HEK293T (cell line): ENCODE data around the gene DOCK3.
"Not testable (repeated sequence)": the region's sequence is repeated elsewhere in the genome, so short reads cannot be mapped to it uniquely, and the experiment has no call there.

Experiments
- CTCF ChIA-PET: fragments of 350-600 bp; formaldehyde crosslinking; extraction: SDS; loops from one replicate; lab custom pipeline; 2021; ENCODE audit warnings: antibody characterized with exemption, inconsistent platforms; lab: Yijun Ruan, JAX
- POLR2A ChIA-PET: fragments of 350-600 bp; formaldehyde crosslinking; extraction: SDS; loops from one replicate; lab custom pipeline; 2020; ENCODE audit warnings: antibody characterized with exemption, inconsistent platforms; lab: Yijun Ruan, JAX
- DNase-seq: peaks from one replicate; pipeline ENCODE4 v3.0.0; 2012; ENCODE audit warnings: mixed read lengths; ENCODE audit errors: extremely low spot score
- ARNT ChIP-seq: fragments of 450-650 bp; IDR thresholded peaks from 2 replicates; pipeline ENCODE4 v1.6.1; 2017; ENCODE audit warnings: mild to moderate bottlenecking
- BHLHE40 ChIP-seq: fragments of 450-650 bp; IDR thresholded peaks from 2 replicates; pipeline ENCODE4 v1.6.1; 2016; ENCODE audit warnings: mild to moderate bottlenecking, moderate library complexity, borderline replicate concordance
- CTBP1 ChIP-seq: fragments of 450-650 bp; IDR thresholded peaks from 2 replicates; pipeline ENCODE4 v1.6.1; 2016; ENCODE audit warnings: borderline replicate concordance
- ELF4 ChIP-seq: fragments of 450-650 bp; IDR thresholded peaks from 2 replicates; pipeline ENCODE4 v1.6.1; 2017; ENCODE audit warnings: antibody characterized with exemption
- FOXA1 ChIP-seq: fragments of 450-650 bp; IDR thresholded peaks from 2 replicates; pipeline ENCODE4 v1.6.1; 2016; ENCODE audit warnings: mild to moderate bottlenecking
- FOXK2 ChIP-seq: fragments of 450-650 bp; IDR thresholded peaks from 2 replicates; pipeline ENCODE4 v1.6.1; 2016; ENCODE audit warnings: mild to moderate bottlenecking
- FOXM1 ChIP-seq: fragments of 450-650 bp; IDR thresholded peaks from 2 replicates; pipeline ENCODE4 v1.6.1; 2017; ENCODE audit warnings: mild to moderate bottlenecking, borderline replicate concordance
- HDGF ChIP-seq: fragments of 450-650 bp; IDR thresholded peaks from 2 replicates; pipeline ENCODE4 v1.6.1; 2017; ENCODE audit warnings: antibody characterized with exemption, borderline replicate concordance
- L3MBTL2 ChIP-seq: fragments of 450-650 bp; conservative IDR thresholded peaks from 2 replicates; pipeline ENCODE4 v1.6.1; 2016; ENCODE audit warnings: mild to moderate bottlenecking
- LEF1 ChIP-seq: fragments of 450-650 bp; IDR thresholded peaks from 2 replicates; pipeline ENCODE4 v1.6.1; 2017; ENCODE audit warnings: mild to moderate bottlenecking, borderline replicate concordance
- NFRKB ChIP-seq: fragments of 450-650 bp; IDR thresholded peaks from 2 replicates; pipeline ENCODE4 v1.6.1; 2016; ENCODE audit warnings: mild to moderate bottlenecking, moderate library complexity
- PKNOX1 ChIP-seq: fragments of 450-650 bp; IDR thresholded peaks from 2 replicates; pipeline ENCODE4 v1.6.1; 2016
- SP1 ChIP-seq: fragments of 450-650 bp; IDR thresholded peaks from 2 replicates; pipeline ENCODE4 v1.6.1; 2017
- SUZ12 ChIP-seq: fragments of 450-650 bp; IDR thresholded peaks from 2 replicates; pipeline ENCODE4 v1.6.1; 2016; ENCODE audit warnings: mild to moderate bottlenecking
- TARDBP ChIP-seq: fragments of 450-650 bp; IDR thresholded peaks from 2 replicates; pipeline ENCODE4 v1.6.1; 2016
- ZNF384 ChIP-seq: fragments of 450-650 bp; IDR thresholded peaks from 2 replicates; pipeline ENCODE4 v1.6.1; 2016

The DOCK3 gene

GRCh38 chr3:50978586-50978985 is 303.9 kb downstream of the DOCK3 start:
- peak; percentile 75 for TF ChIP-seq L3MBTL2
- not testable (repeated sequence) for DNase-seq
- POLR2A ChIA-PET: interaction anchor here (1.8 kb wide), 1 partner anchor 10 kb away, joined by 5 read pairs; no protein-coding TSS in a partner anchor
- CTCF ChIA-PET: interaction anchor here (0.7 to 1.6 kb wide), 6 partner anchors 12 to 122 kb away, joined by 3 to 8 read pairs (median 3); no protein-coding TSS in a partner anchor

- DNase-seq: peak; percentile 25
- ChIA-PET CTCF (interaction anchor here (0.6 to 1.6 kb wide), 11 partner anchors 11 to 703 kb away, joined by 3 to 8 read pairs (median 3); partner anchors contain the start of gene MAPKAPK3), POLR2A (interaction anchor here (1.0 to 1.8 kb wide), 2 partner anchors 9 to 351 kb away, joined by 3 to 5 read pairs; no protein-coding TSS in a partner anchor)
- TF ChIP-seq NFRKB: 0 out of 2 replicates have a peak, but pooled peaks have one; percentile 28
- peak; percentile 46; the same call in 1 of the 2 replicates for TF ChIP-seq L3MBTL2
- TF ChIP-seq ARNT: no peak
Measured at GRCh38 chr3:50978991-50979667, 304.4 kb downstream of the DOCK3 start.

GRCh38 chr3:50982540-50983325 is 308.0 kb downstream of the DOCK3 start:
- DNase-seq: no peak
- no peak for TF ChIP-seq ELF4
- TF ChIP-seq TARDBP: no peak
- TF ChIP-seq SUZ12: no peak
- no peak for TF ChIP-seq ARNT
- no peak for TF ChIP-seq BHLHE40
- TF ChIP-seq NFRKB: no peak
- no peak for TF ChIP-seq ZNF384
- no peak for TF ChIP-seq PKNOX1
- ChIA-PET POLR2A (no interaction called here), CTCF (no interaction called here)

- CTCF ChIA-PET: no interaction called here
- POLR2A ChIA-PET: no interaction called here
- no peak for TF ChIP-seq FOXM1
- no peak for TF ChIP-seq FOXA1
- TF ChIP-seq ZNF384: no peak
- no peak for TF ChIP-seq SUZ12
- TF ChIP-seq CTBP1: no peak
- TF ChIP-seq NFRKB: no peak
- no peak for TF ChIP-seq TARDBP
- no peak for TF ChIP-seq HDGF
- TF ChIP-seq BHLHE40: no peak
- no peak for TF ChIP-seq ELF4
- TF ChIP-seq SP1: no peak
- TF ChIP-seq FOXK2: no peak
- no peak for TF ChIP-seq ARNT
- no peak for TF ChIP-seq LEF1
- no peak for TF ChIP-seq PKNOX1
- no peak for TF ChIP-seq L3MBTL2
- no peak for DNase-seq
Measured at GRCh38 chr3:50983887-50984286, 309.2 kb downstream of the DOCK3 start.

- ChIA-PET POLR2A (no interaction called here), CTCF (no interaction called here)
- no peak for DNase-seq
- no peak for TF ChIP-seq LEF1
- TF ChIP-seq L3MBTL2: no peak
- TF ChIP-seq FOXM1: no peak
- TF ChIP-seq CTBP1: no peak
- TF ChIP-seq FOXA1: no peak
- TF ChIP-seq PKNOX1: no peak
- TF ChIP-seq BHLHE40: no peak
- TF ChIP-seq ELF4: no peak
- TF ChIP-seq SP1: no peak
- TF ChIP-seq TARDBP: no peak
Measured at GRCh38 chr3:50985893-50986292, 311.2 kb downstream of the DOCK3 start.

GRCh38 chr3:50986726-50987125 is 312.0 kb downstream of the DOCK3 start:
- no peak for TF ChIP-seq NFRKB
- no peak for TF ChIP-seq HDGF
- TF ChIP-seq TARDBP: no peak
- TF ChIP-seq SP1: no peak
- TF ChIP-seq CTBP1: no peak
- no peak for TF ChIP-seq FOXK2
- TF ChIP-seq FOXM1: no peak
- TF ChIP-seq ELF4: no peak
- no peak for TF ChIP-seq BHLHE40
- TF ChIP-seq ARNT: no peak
- no peak for TF ChIP-seq LEF1
- no peak for TF ChIP-seq PKNOX1
- no peak for TF ChIP-seq ZNF384
- no peak for TF ChIP-seq SUZ12
- no peak for DNase-seq
- ChIA-PET CTCF (no interaction called here), POLR2A (no interaction called here)
